IMR-90 (cell line): ENCODE data around the gene CARMIL1.

Experiments
- CEBPB ChIP-seq: IDR thresholded peaks from 2 replicates; pipeline ENCODE4 v1.6.1; 2012; ENCODE audit warnings: low read depth, low read length, improper control_type of control experiment
- MAZ ChIP-seq: IDR thresholded peaks from 2 replicates; pipeline ENCODE4 v1.6.1; 2012; ENCODE audit warnings: low read depth, mild to moderate bottlenecking, low read length, improper control_type of control experiment, moderate library complexity, borderline replicate concordance

DNA sequence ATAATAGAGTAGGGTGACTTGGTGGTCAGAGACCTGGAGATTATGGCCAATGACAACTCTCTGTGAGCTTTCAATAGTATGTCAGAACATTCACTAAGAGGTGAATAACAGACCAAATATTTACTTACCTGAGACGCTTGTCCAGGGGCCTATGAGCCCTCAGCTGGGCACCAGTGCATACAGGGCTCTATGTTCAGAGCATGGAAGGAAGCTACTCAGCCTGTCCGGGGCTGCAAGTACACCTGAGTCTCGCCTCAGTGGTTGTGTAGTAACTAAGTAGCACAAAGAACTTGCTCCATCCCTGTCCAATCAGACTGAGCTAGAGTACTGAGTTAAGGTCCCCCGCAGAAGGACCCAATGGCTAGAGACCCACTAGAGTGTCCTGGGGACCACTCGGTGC lies 361.3 kb downstream of the CARMIL1 start:
- TF ChIP-seq CEBPB = no peak
- TF ChIP-seq MAZ = no peak
